ENCODE data around the gene AIG1.

- TF ChIP-seq POLR2A (IDR thresholded peaks at IDR 0.05): no peak
- TF ChIP-seq CTCF (IDR thresholded peaks at IDR 0.05): no peak
Observed at GRCh38 chr6:143295932-143296331, 235.2 kb downstream of the AIG1 start.

Measured in body of pancreas (tissue), 4 donors.